GM18861 (cell line): ENCODE data around the gene STRA6.

ENCODE experiments used
- ATAC-seq: cut with Tn5 transposase; IDR thresholded peaks from one replicate; pipeline ENCODE4 v1.9.1; 2021; ENCODE audit not compliant: unreplicated experiment

STRA6 gene

DNA sequence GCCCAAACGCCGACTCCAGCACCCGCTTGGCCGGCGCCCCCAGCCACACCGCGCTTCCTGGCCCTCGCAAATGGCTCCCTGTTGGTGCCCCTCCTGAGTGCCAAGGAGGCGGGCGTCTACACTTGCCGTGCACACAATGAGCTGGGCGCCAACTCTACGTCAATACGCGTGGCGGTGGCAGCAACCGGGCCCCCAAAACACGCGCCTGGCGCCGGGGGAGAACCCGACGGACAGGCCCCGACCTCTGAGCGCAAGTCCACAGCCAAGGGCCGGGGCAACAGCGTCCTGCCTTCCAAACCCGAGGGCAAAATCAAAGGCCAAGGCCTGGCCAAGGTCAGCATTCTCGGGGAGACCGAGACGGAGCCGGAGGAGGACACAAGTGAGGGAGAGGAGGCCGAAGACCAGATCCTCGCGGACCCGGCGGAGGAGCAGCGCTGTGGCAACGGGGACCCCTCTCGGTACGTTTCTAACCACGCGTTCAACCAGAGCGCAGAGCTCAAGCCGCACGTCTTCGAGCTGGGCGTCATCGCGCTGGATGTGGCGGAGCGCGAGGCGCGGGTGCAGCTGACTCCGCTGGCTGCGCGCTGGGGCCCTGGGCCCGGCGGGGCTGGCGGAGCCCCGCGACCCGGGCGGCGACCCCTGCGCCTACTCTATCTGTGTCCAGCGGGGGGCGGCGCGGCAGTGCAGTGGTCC lies 68.7 kb downstream of the STRA6 start:
- no peak for ATAC-seq

DNA sequence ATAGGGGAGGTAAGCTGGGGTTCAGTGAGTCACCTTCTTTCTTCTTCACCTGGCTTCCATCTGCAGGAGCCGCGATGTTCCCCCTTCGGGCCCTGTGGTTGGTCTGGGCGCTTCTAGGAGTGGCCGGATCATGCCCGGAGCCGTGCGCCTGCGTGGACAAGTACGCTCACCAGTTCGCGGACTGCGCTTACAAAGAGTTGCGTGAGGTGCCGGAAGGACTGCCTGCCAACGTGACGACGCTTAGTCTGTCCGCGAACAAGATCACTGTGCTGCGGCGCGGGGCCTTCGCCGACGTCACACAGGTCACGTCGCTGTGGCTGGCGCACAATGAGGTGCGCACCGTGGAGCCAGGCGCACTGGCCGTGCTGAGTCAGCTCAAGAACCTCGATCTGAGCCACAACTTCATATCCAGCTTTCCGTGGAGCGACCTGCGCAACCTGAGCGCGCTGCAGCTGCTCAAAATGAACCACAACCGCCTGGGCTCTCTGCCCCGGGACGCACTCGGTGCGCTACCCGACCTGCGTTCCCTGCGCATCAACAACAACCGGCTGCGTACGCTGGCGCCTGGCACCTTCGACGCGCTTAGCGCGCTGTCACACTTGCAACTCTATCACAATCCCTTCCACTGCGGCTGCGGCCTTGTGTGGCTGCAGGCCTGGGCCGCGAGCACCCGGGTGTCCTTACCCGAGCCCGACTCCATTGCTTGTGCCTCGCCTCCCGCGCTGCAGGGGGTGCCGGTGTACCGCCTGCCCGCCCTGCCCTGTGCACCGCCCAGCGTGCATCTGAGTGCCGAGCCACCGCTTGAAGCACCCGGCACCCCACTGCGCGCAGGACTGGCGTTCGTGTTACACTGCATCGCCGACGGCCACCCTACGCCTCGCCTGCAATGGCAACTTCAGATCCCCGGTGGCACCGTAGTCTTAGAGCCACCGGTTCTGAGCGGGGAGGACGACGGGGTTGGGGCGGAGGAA lies 69.6 kb downstream of the STRA6 start:
- no peak for ATAC-seq

DNA sequence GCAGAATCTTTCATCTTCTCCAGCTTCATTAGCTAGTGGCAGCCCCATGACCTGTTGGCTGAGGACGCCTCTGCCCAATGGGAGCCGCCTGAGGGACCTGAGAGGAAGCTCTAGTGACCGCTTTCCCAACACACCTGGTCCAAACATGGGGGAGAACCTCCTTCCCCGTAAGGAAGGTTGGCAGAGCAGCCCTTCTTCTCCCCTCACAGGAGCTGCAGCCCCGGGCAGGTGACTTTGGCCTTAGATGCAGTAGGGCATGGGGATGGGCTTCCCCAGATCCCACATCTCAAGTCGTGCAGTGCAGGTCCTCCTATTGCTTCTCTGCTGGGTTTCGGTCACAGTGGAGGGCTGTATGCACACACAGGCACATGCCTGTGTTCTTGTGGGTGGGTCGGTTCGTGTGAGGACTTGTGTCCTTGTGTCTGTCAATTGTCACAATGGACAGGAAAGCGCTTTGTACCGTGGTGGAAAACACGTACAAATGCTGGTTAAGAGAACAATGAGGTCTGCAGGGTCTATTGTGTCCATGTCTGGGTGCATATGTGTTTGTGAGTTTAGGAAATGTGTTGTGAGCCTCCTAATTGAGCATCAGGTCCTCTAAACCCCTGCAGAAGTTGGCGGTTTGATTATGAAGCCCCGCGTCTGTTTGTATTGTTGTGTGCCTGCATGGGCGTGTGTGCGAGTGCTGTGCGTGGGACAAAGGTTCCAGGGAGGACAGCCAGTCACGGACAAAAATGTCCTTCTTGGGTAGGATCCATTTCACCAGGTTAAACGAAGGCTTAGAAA lies 70.8 kb downstream of the STRA6 start:
- no peak for ATAC-seq

DNA sequence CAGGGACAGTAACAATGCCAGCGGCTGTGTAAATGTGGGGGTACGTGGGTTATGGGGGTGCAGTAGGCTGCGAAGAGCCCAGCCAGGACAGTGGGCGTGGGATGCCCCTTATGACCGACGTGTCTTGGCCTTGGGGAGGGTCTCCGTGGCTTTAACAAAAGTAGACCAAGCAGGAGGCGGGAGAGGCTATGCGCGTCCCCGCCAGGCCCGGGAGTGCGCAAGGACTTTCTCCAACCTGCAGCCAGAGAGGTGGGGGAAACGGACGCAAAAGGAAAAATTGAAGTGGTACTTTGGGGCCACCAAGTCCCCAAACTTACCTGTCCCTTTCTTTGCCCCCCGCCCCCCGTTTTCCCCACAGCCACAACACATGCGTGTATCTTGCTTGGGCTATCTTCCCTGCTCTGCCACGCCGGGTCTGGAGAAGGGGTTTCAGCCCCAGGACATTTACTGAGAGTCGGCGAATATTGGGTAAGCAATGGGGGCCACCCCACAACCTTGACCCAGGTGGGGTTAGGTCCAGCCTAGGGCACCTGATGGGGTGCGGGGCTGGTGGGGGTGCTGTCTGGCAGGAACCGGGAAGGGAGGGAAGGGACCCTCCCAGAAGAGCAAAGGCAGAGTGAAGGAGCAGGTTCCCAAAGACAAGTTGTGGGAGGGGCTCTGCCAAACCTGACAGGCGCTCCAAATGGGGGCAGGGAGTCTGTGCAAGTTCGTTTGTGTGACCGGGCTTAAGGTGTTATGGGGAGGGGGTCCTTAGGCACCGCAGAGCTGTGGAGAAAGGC lies 71.5 kb downstream of the STRA6 start:
- ATAC-seq, result no peak

DNA sequence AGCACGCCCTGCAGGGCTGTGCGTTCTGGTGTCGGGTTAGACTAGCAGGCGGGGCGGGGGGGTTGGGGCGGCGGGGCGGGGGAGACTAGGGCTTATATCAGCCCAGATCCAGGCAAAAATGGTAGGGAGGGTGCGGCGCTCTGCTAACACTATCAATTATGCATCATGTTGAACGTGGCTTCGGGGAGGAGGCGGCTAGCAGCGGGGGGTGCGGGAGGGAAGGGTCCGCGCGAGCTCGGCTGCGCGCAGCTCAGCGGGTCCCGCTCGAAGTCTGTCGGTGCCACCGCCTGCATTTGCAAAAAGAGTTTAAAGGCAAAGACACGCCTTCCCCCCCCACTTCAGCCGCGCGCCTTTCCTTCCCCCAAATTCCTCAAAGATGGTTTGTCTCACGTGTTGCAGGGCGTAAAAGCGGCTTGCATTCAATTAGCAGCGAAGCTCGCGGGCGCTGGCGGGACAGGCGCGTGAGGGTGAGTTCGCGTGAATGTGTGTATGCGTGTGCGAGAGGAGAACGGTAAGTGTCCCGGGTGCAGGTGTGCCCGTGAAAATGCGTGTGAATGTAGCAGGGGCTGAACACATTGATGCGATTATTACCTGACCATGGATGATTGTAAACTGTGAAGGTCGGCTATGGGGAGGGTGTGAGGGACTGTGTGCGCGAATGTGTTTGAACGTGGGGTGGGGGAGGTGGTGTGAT lies 72.3 kb downstream of the STRA6 start, which contains the start of gene ISLR2:
Gene ISLR2, plus strand, starts transcription at position 432 of the 694 bp plus-strand sequence. CDS start 2,169 bp downstream, outside the sequence.
- ATAC-seq, result no peak

DNA sequence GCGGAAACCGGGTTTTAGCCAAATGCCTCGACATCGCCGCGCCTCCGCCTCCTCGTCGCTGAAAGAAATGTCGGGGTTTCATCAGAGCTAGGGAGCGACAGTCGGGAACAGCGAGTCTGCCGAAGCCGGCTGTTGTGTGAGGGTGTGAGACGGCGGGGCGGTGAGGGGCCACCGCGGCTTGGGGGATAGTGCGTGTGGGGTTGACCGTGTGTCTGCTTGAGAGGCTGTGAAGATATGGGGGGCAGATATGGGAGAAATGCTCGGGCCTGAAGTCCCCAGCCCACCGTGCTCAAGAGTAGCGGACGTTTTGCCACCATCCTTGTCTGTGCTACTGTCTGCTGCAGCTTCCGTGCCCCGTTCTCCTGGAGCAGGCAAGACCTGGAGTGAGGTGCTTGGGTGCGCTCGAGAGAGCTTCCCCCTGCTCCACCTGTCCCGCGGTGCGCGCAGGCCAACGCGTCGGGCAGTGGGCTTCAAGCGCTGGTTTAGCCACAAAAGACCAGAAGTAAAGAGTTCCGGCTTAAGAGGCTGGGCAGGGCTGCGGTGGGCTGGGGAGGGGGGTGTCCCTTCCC lies 72.9 kb downstream of the STRA6 start:
- no peak for ATAC-seq
